ENCODE measurements around the gene MEGF11.

- TF ChIP-seq POLR2AphosphoS5 (IDR thresholded peaks at IDR 0.05) (no peak), POLR2A (IDR thresholded peaks at IDR 0.05) (no peak)
These were observed 113.9 kb downstream of the MEGF11 start for GRCh38 chr15:66139591-66140207.
